H9 (cell line): ENCODE results near the gene ZNF488. TPM values are rescaled to one million over a fixed set of nuclear protein-coding genes. Genes with fewer than 3 reads are reported as not detected.

Source experiments
- DNase-seq: peaks from one replicate; pipeline ENCODE4 v3.0.0-alpha.2; 2017
- H2AFZ ChIP-seq: one replicate; pipeline ENCODE4 v1.6.1; 2013; ENCODE audit warnings: mild to moderate bottlenecking, low read length, control low read depth, moderate library complexity
- H2AK5ac ChIP-seq: 2 replicates; pipeline ENCODE4 v1.6.1; 2013; ENCODE audit warnings: low read length, control low read depth, mixed read lengths; ENCODE audit not compliant: insufficient read length
- H2BK120ac ChIP-seq: one replicate; pipeline ENCODE4 v1.6.1; 2013; ENCODE audit warnings: low read depth, mild to moderate bottlenecking, low read length, control low read depth, inconsistent platforms; ENCODE audit not compliant: poor library complexity, severe bottlenecking
- H2BK12ac ChIP-seq: 2 replicates; pipeline ENCODE4 v1.6.1; 2013; ENCODE audit warnings: low read length, control low read depth, mixed read lengths, low read depth; ENCODE audit not compliant: insufficient read length
- H2BK15ac ChIP-seq: 2 replicates; pipeline ENCODE4 v1.6.1; 2013; ENCODE audit warnings: low read depth, low read length, control low read depth
- H2BK20ac ChIP-seq: one replicate; pipeline ENCODE4 v1.6.1; 2013; ENCODE audit warnings: low read depth, mild to moderate bottlenecking, low read length, control low read depth, inconsistent platforms; ENCODE audit not compliant: poor library complexity, severe bottlenecking
- H2BK5ac ChIP-seq: 2 replicates; pipeline ENCODE4 v1.6.1; 2013; ENCODE audit warnings: low read length, control low read depth, mixed read lengths; ENCODE audit not compliant: insufficient read length
- H3K14ac ChIP-seq: 2 replicates; pipeline ENCODE4 v1.6.1; 2013; ENCODE audit warnings: low read length, control low read depth; ENCODE audit not compliant: insufficient read depth
- H3K18ac ChIP-seq: 2 replicates; pipeline ENCODE4 v1.6.1; 2013; ENCODE audit warnings: low read depth, mild to moderate bottlenecking, mixed read lengths, low read length, control low read depth; ENCODE audit not compliant: insufficient read length
- H3K23ac ChIP-seq: 2 replicates; pipeline ENCODE4 v1.6.1; 2013; ENCODE audit warnings: low read length, control low read depth, mixed read lengths, low read depth; ENCODE audit not compliant: insufficient read length
- H3K23me2 ChIP-seq: 2 replicates; pipeline ENCODE4 v1.6.1; 2013; ENCODE audit warnings: low read depth, mild to moderate bottlenecking, mixed read lengths, low read length, control low read depth; ENCODE audit not compliant: insufficient read length, poor library complexity, severe bottlenecking
- H3K27ac ChIP-seq: 2 replicates; pipeline ENCODE4 v1.5.1; 2013; ENCODE audit warnings: low read length, control low read depth, mixed read lengths, low read depth; ENCODE audit not compliant: insufficient read length
- H3K27me3 ChIP-seq: 2 replicates; pipeline ENCODE4 v1.6.1; 2013; ENCODE audit warnings: low read length, control low read depth, inconsistent platforms; ENCODE audit not compliant: insufficient read depth
- H3K4ac ChIP-seq: 2 replicates; pipeline ENCODE4 v1.6.1; 2013; ENCODE audit warnings: low read depth, mild to moderate bottlenecking, control low read depth, inconsistent platforms, low read length, moderate library complexity
- H3K4me1 ChIP-seq: 2 replicates; pipeline ENCODE4 v1.6.1; 2013; ENCODE audit warnings: low read length, control low read depth, inconsistent platforms; ENCODE audit not compliant: insufficient read depth
- H3K4me2 ChIP-seq: 2 replicates; pipeline ENCODE4 v1.6.1; 2013; ENCODE audit warnings: low read length, control low read depth, mixed read lengths; ENCODE audit not compliant: insufficient read length, insufficient read depth
- H3K56ac ChIP-seq: 2 replicates; pipeline ENCODE4 v1.6.1; 2013; ENCODE audit warnings: low read depth, mild to moderate bottlenecking, mixed read lengths, low read length, control low read depth; ENCODE audit not compliant: insufficient read length
- H3K79me1 ChIP-seq: 2 replicates; pipeline ENCODE4 v1.6.1; 2013; ENCODE audit warnings: low read depth, mild to moderate bottlenecking, moderate library complexity, low read length, control low read depth, inconsistent platforms; ENCODE audit not compliant: insufficient read depth, poor library complexity, severe bottlenecking
- H3K79me2 ChIP-seq: 2 replicates; pipeline ENCODE4 v1.6.1; 2013; ENCODE audit warnings: low read length, control low read depth, inconsistent platforms; ENCODE audit not compliant: insufficient read depth
- H3K9ac ChIP-seq: 2 replicates; pipeline ENCODE4 v1.6.1; 2013; ENCODE audit warnings: low read length, control low read depth, mixed read lengths; ENCODE audit not compliant: insufficient read length; ENCODE audit errors: extremely low read depth
- H3K9me3 ChIP-seq: one replicate; pipeline ENCODE4 v1.6.1; 2013; ENCODE audit warnings: low read depth, low read length, inconsistent platforms; ENCODE audit not compliant: control insufficient read depth
- H3T11ph ChIP-seq: one replicate; pipeline ENCODE4 v1.6.1; 2013; ENCODE audit warnings: mild to moderate bottlenecking, low read length, control low read depth, inconsistent platforms
- H4K20me1 ChIP-seq: one replicate; pipeline ENCODE4 v1.6.1; 2013; ENCODE audit not compliant: control insufficient read depth, insufficient read length, insufficient read depth
- H4K5ac ChIP-seq: 2 replicates; pipeline ENCODE4 v1.6.1; 2013; ENCODE audit warnings: low read depth, mild to moderate bottlenecking, mixed read lengths, low read length, control low read depth; ENCODE audit not compliant: insufficient read length
- H4K8ac ChIP-seq: replicated peaks from 2 replicates; pipeline ENCODE4 v1.6.1; 2013; ENCODE audit warnings: low read length, control low read depth, mixed read lengths, low read depth; ENCODE audit not compliant: insufficient read length
- H4K91ac ChIP-seq: 2 replicates; pipeline ENCODE4 v1.6.1; 2013; ENCODE audit warnings: low read depth, mild to moderate bottlenecking, moderate library complexity, mixed read lengths, low read length, control low read depth; ENCODE audit not compliant: insufficient read length
- H3K27ac Mint-ChIP-seq, 3 experiments: 2 replicates in 2 of 3; 3 replicates in 1 of 3; pipeline ENCODE4 v1.8.0; 2020 to 2021; ENCODE audit warnings: mixed read lengths in 3 of 3, mild to moderate bottlenecking in 1 of 3, moderate library complexity in 1 of 3
- H3K27me3 Mint-ChIP-seq: 2 replicates; pipeline ENCODE4 v1.8.0; 2021; ENCODE audit warnings: low read depth, mild to moderate bottlenecking, moderate library complexity, mixed read lengths
- H3K36me3 Mint-ChIP-seq, 3 experiments: 2 replicates in 2 of 3; 3 replicates in 1 of 3; pipeline ENCODE4 v1.8.0; 2020 to 2021; ENCODE audit warnings: low read depth in 3 of 3, mixed read lengths in 3 of 3; ENCODE audit not compliant: insufficient read depth in 1 of 3
- H3K4me1 Mint-ChIP-seq, 2 experiments: 2 replicates each; pipeline ENCODE4 v1.8.0; 2020; ENCODE audit warnings: mixed read lengths in 2 of 2
- H3K4me3 Mint-ChIP-seq, 2 experiments: 2 replicates in 1 of 2; 3 replicates in 1 of 2; pipeline ENCODE4 v1.8.0; 2020 to 2021; ENCODE audit warnings: mild to moderate bottlenecking in 2 of 2, mixed read lengths in 2 of 2, moderate library complexity in 1 of 2
- H3K9me3 Mint-ChIP-seq, 2 experiments: 2 replicates in 1 of 2; 3 replicates in 1 of 2; pipeline ENCODE4 v1.8.0; 2020; ENCODE audit warnings: mild to moderate bottlenecking in 2 of 2, mixed read lengths in 2 of 2, moderate library complexity in 1 of 2
- WGBS: extraction: QIAGEN DNeasy Blood & Tissue Kit; methylation state at CpG from one replicate; pipeline ENCODE4 v1.1.7; 2013; ENCODE audit warnings: missing lambda C conversion rate, low lambda C conversion rate, mixed read lengths; ENCODE audit not compliant: insufficient read length; ENCODE audit errors: extremely low coverage; 5-methylcytosine and 5-hydroxymethylcytosine counted together
- total RNA-seq: library from RNA; stranded (reverse); gene quantifications from 2 replicates; pipeline ENCODE4 v1.2.1, GENCODE V29; 2021
- TF ChIP-seq, protein P1 (sequence below): fragments of 200-600 bp; sonication (generic); conservative IDR thresholded peaks from 3 replicates; pipeline ENCODE4 v1.8.0; 2021; ENCODE audit warnings: antibody characterized with exemption, mild to moderate bottlenecking

The ZNF488 gene
- total RNA-seq, 1 experiment from 2014 or later: 2.9 TPM

DNA sequence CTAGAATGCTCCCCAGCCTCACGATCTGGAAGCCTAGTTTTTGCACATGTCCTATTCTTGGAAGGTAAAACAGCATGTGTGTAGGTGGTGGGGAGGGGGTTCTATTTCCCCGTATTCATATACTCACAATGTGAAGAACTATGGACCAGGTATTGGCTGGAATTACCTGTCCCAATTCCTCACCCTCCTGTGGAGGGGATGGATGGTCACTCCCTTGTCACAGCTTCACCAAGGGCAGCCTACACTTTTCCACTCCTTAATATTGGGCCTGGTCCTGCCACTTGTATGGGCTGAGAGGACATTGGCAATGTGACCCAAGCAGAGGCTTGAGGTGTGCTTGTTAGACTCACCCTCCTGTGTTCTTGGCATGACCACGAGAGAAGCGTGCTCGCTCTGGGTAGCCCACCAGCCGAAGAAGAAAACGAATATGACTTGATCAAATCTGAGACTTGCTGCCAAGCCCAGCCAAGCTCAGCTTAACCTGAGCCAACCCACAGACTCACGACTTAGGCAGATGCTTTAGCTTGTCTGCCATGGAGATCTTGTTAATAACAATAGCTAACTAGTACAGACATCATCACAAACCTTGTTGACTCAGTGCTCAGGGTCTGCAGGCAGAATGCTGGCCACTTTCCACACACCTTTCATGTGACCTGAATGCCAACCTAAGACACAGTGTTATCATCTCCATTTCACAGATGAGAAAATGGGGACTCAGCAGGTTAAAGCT, 17.2 kb downstream of the ZNF488 start:
- Histone ChIP-seq H3K4me1 (no peaks in the 10 kb centered on the region; the same call in 1 of the 2 replicates), H3K23me2 (no peaks in the 10 kb centered on the region), H3K14ac (no peak overlapping the region; the same call in 1 of the 2 replicates), H4K91ac (no peak overlapping the region), H4K20me1 (no peaks in the 10 kb centered on the region), H3K9me3 (no peaks in the 10 kb centered on the region), H3K23ac (no peak overlapping the region), H2BK5ac (no peak overlapping the region), H3K4ac (no peak overlapping the region), H3K56ac (no peak overlapping the region), H4K5ac (no peak overlapping the region), H3K4me2 (no peak overlapping the region), H3K27me3 (no peaks in the 10 kb centered on the region), H3K79me1 (no peaks in the 10 kb centered on the region), H2BK20ac (no peak overlapping the region), H3K27ac (no peak overlapping the region), H2BK120ac (no peak overlapping the region), H4K8ac (no peak overlapping the region), H2BK12ac (no peak overlapping the region), H3K18ac (no peak overlapping the region), H2AK5ac (no peak overlapping the region), H3T11ph (no peak overlapping the region), H3K79me2 (no peaks in the 10 kb centered on the region), H2AFZ (no peak overlapping the region), H3K9ac (no peak overlapping the region), H2BK15ac (no peak overlapping the region)
- H3K4me3 Mint-ChIP-seq: no peak overlapping the region
- peaks cover 12 to 18% of the 10 kb centered on the region in 2 experiments for H3K4me1 Mint-ChIP-seq
- no peak overlapping the region; a peak in 1 of 7 replicates for H3K27ac Mint-ChIP-seq
- TF ChIP-seq, protein P1, sequence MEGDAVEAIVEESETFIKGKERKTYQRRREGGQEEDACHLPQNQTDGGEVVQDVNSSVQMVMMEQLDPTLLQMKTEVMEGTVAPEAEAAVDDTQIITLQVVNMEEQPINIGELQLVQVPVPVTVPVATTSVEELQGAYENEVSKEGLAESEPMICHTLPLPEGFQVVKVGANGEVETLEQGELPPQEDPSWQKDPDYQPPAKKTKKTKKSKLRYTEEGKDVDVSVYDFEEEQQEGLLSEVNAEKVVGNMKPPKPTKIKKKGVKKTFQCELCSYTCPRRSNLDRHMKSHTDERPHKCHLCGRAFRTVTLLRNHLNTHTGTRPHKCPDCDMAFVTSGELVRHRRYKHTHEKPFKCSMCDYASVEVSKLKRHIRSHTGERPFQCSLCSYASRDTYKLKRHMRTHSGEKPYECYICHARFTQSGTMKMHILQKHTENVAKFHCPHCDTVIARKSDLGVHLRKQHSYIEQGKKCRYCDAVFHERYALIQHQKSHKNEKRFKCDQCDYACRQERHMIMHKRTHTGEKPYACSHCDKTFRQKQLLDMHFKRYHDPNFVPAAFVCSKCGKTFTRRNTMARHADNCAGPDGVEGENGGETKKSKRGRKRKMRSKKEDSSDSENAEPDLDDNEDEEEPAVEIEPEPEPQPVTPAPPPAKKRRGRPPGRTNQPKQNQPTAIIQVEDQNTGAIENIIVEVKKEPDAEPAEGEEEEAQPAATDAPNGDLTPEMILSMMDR: no peak
- WGBS: no CpG with 5 or more reads among the region's 8 CpGs
- no peaks in the 10 kb centered on the region for H3K36me3 Mint-ChIP-seq
- no peaks in the 10 kb centered on the region for H3K27me3 Mint-ChIP-seq
- no peaks in the 10 kb centered on the region; a peak in 1 of 5 replicates for H3K9me3 Mint-ChIP-seq
- DNase-seq: peak; percentile 3
